Measurements from ENCODE around the gene CPPED1.

DNA sequence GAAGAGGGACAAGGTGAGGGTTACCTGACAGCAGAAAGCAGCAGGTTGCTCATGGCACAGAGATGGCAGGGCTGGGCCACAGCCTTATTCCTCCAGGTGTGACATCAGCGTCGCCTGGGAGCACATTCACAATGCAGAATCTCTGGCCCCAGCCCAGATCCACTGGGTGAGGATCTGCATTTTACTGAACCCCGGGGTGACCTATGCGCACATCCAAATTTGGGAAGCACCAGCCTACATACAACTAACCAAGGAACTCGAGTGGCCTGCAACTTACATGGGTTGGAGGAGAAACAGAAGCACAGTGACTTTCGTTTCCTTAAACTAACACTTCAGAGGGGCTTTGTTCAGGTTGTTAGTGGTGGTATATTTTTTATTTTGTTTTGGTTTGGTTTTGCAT is 17.6 kb downstream of the CPPED1 start:
- TF ChIP-seq, protein P1, sequence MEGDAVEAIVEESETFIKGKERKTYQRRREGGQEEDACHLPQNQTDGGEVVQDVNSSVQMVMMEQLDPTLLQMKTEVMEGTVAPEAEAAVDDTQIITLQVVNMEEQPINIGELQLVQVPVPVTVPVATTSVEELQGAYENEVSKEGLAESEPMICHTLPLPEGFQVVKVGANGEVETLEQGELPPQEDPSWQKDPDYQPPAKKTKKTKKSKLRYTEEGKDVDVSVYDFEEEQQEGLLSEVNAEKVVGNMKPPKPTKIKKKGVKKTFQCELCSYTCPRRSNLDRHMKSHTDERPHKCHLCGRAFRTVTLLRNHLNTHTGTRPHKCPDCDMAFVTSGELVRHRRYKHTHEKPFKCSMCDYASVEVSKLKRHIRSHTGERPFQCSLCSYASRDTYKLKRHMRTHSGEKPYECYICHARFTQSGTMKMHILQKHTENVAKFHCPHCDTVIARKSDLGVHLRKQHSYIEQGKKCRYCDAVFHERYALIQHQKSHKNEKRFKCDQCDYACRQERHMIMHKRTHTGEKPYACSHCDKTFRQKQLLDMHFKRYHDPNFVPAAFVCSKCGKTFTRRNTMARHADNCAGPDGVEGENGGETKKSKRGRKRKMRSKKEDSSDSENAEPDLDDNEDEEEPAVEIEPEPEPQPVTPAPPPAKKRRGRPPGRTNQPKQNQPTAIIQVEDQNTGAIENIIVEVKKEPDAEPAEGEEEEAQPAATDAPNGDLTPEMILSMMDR (IDR thresholded peaks at IDR 0.05) = no peak
- no peak for TF ChIP-seq POLR2AphosphoS5 (IDR thresholded peaks at IDR 0.05)
- no peak for TF ChIP-seq POLR2A (IDR thresholded peaks at IDR 0.05)

Data from prostate gland (tissue), 2 donors.